GM18951 (cell line): ENCODE measurements around the gene CNOT4.
"Not testable (repeated sequence)": the region's sequence is repeated elsewhere in the genome, so short reads cannot be mapped to it uniquely, and the experiment has no call there.

ENCODE experiments used
- POLR2A ChIP-seq: IDR thresholded peaks from 4 replicates; pipeline ENCODE4 v1.6.1; 2011; ENCODE audit warnings: mild to moderate bottlenecking; ENCODE audit not compliant: insufficient read length, insufficient read depth; ENCODE audit errors: extremely low read depth
- in situ Hi-C: fragments of 300-500 bp; cut with MboI; formaldehyde crosslinking; loops from one replicate; pipeline ENCODE4 v1.12.0; 2022; ENCODE audit warnings: low sequenced_read_pairs, mixed read lengths, inconsistent platforms; ENCODE audit not compliant: unreplicated experiment

CNOT4 gene

DNA sequence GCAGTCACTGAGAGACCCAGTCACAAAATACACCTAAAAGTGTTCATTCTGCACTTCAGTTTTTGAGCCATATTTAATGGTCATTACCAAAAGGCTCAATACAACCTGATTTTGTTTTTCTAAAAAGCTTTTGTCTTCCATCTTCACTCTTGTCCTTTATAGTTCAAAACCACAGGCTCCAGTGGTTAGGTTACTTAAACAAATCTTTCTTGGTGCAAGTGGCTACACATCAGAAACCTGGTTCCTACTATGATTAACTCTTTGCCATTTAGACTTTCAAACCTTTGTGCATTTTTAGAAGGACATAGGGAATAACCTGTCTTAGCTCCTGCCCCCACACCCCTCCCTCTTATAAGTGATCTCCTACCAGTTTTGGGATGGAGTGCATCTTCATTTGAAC lies 140.5 kb downstream of the CNOT4 start:
- no peak for TF ChIP-seq POLR2A
- in situ Hi-C loops = no loop called here

DNA sequence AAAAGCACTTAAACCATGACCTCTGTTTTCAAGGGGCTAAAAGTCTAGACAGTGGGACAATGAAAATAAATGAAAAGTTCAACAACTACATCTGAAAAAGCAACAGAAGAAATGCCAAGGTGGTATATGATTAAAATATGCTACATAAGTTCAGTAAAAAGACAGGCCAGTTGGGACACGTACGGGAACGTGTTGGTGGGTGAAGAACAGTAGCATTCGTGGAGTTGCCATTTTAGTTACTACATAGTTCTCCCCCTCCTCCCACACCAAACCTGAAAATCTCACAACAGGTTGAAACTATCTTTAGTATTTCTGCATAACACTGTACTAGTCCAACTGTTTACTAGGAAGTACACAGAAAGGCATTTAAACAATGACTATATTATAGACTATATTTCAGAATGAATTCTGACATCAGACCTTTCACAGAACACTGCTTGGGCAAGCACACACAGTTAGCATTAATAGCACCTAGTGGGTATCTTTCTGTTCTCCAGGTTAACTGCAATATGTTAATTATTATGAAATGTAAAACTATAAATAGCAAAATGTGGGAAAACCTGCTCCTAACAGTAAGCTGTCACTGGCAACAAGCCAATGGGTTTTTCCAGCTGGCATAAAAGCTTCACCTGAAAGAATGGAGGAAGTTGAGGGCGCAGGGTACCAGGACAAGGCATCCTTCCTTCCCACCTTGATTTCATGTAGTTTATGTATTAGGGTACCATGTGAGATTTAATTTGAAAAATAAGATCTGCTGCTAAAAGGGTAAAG lies 141.3 kb downstream of the CNOT4 start:
- no peak for TF ChIP-seq POLR2A
- in situ Hi-C loops = no loop called here

- TF ChIP-seq POLR2A = no peak
- in situ Hi-C loops = no loop called here
Measured at GRCh38 chr7:135366843-135367508, 142.9 kb downstream of the CNOT4 start.

DNA sequence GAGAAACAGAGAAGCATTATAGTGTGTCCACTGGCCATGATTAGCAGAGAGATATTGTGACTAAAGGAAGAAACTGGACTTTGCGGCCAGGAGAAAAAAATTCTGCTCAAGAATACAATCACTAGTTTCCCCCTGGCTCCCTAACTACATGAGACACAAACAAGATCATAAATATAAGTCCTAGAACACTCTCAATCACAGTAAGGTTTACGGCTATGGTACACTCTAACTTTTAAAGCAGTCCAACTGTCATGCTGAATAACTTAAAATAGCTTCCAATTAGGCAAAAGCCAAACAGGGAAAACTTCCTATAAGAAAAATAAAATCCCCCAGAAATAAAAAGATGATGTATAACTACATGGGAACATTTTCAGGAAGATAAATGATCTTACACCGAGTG lies 144.2 kb downstream of the CNOT4 start:
- TF ChIP-seq POLR2A = no peak
- in situ Hi-C loops = no loop called here

GRCh38 chr7:135364206-135364605 lies 145.7 kb downstream of the CNOT4 start:
- in situ Hi-C loops = no loop called here

GRCh38 chr7:135362871-135363270 lies 147.0 kb downstream of the CNOT4 start:
- in situ Hi-C loops = no loop called here
- no peak for TF ChIP-seq POLR2A

More at GRCh38 chr7:135364206-135364605, 145.7 kb downstream of the CNOT4 start:
- TF ChIP-seq POLR2A = no peak

GRCh38 chr7:135361788-135362187 lies 148.1 kb downstream of the CNOT4 start:
- TF ChIP-seq POLR2A = no peak
- in situ Hi-C loops = no loop called here

DNA sequence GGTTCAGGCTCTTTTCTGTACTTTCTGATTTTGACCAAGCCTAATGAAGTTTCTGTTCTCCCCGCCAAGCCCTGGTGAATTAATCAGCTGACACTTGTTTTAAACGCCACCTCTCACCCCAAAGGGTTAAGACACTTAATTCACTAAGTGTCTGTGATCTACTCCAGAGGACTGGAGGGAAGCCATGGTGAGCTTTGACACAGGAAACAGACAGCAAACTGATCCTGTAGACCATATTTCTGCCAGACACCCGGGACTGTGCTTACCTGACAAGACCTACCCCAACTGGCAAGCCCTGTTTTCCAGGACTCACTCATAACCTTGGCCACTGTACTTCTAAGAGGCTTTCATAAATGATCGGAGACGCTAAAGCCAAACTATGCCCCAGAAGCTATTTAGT lies 150.3 kb downstream of the CNOT4 start:
- in situ Hi-C loops = no loop called here
- TF ChIP-seq POLR2A = no peak

DNA sequence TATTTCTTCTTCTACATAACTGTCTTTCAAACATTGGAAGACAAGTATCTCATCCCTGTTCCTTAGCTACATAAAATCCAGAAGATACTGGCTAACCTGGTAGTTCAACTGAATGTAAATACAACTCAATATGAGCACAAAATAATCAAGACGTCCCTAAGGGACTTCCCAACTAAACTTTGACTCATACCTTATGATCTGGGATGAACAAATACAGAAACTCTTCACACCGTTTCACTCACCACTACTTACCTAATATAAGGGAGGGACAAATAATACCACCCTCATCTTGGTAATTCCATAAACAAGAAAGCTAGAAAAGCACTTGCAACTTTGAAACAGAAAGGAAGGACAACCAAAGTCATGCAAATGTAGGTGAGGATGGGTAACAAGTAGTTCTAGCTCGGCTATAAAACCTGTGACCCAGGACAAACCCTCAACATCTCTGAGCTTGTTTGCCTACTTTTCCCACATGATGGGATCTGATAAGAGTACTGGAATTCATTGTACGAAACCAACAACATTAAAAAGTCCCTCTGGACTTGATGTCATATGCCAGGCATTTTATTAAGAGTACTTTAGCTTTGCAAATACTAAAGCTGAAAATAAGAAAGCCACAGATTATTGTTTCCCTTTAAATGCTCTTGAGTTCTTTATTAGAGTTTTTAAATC lies 154.4 kb downstream of the CNOT4 start:
- TF ChIP-seq POLR2A = no peak
- in situ Hi-C loops = no loop called here

- TF ChIP-seq POLR2A = no peak
- in situ Hi-C loops = no loop called here
Measured at GRCh38 chr7:135353832-135354231, 156.1 kb downstream of the CNOT4 start.

GRCh38 chr7:135352285-135352684 lies 157.6 kb downstream of the CNOT4 start:
- no peak for TF ChIP-seq POLR2A

GRCh38 chr7:135351070-135351469 lies 158.8 kb downstream of the CNOT4 start:
- in situ Hi-C loops = not testable (repeated sequence)

More at GRCh38 chr7:135352285-135352684, 157.6 kb downstream of the CNOT4 start:
- in situ Hi-C loops = no loop called here

DNA sequence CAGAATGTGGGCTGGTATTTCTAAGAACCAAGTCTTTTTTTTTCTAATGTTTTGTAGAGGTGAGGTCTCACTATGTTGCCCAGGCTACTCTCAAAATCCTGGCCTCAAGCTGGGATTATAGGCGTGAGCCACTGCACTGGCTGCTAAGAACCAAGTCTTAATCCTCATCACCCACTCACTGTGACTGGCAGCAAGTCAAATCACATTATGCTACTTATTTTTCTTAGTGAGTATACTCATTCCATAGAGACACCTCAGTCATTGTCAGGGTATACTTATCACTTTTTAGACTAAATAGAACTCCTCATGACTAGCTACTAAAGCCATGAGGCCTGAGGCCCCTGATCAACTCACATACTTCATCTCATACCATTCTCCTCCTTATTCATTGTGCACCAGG lies 160.2 kb downstream of the CNOT4 start:
- in situ Hi-C loops = no loop called here
- no peak for TF ChIP-seq POLR2A

DNA sequence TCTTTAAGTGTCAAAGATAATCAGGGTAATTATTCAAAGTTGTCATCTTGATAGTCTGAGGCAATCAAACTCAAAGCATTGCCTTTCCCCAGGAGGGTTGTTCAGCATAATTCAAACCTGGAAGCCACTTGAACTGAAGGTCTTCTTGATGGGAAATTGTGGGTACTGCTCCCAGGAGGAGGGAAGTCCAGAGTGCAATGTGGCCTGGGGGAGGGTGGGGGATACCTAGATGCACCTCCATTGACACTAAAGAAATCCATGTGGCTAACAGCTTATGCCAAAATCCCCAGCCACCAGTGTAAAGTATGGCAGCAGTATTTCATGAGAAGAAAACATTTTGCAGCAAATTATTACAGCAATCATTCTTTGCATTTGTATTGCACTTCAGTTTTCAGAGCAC lies 161.4 kb downstream of the CNOT4 start:
- no peak for TF ChIP-seq POLR2A
- in situ Hi-C loops = no loop called here
